Measurements from ENCODE around the gene SLC28A2.
"Not testable (repeated sequence)": the region's sequence is repeated elsewhere in the genome, so short reads cannot be mapped to it uniquely, and the experiment has no call there.

SLC28A2 gene

DNA sequence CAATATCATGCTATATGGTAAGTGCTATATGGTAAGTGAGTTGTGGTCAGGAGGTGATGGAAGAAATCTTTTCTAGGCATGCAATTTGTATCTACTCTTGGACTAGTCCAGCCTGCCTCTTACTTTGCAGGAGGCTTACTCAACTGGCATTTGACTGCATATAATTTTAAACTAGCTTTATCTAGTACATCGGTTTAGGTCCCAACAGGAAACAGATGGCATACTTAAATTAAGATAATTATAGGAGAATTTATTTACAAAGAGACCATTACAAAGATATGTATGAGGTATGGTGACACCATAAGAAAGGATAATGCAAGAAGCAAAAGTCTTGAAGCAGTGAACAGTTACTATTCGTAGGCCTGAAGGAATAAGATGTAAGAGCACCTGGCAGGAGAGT is 7.8 kb downstream of the SLC28A2 start:
- no peak for DNase-seq (ENCODE audit: low read depth in 3 of 3)

DNA sequence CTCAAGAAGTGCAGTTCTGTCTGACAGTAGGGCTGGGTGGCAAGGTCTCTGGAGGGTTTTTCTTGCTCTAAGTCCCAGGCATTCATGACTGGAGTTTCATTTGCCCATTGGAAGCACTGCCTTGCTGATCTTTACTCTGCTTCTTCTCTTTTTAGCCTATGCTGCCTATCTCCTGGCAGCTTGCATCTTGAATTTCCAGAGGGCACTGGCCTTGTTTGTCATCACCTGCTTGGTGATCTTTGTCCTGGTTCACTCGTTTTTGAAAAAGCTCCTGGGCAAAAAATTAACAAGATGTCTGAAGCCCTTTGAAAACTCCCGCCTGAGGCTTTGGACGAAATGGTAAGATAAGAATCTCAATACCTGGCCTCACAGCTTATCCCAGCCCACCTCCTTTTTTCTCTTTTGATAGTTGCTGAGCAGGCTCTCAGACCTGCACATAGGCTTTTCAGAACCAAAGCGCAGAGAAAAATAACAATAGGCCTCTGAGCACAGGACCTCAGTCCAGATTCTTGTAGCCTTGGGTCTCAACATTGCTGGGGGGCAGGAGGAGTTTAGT is 10.9 kb downstream of the SLC28A2 start:
- DNase-seq (ENCODE audit: low read depth in 3 of 3): no peak

DNA sequence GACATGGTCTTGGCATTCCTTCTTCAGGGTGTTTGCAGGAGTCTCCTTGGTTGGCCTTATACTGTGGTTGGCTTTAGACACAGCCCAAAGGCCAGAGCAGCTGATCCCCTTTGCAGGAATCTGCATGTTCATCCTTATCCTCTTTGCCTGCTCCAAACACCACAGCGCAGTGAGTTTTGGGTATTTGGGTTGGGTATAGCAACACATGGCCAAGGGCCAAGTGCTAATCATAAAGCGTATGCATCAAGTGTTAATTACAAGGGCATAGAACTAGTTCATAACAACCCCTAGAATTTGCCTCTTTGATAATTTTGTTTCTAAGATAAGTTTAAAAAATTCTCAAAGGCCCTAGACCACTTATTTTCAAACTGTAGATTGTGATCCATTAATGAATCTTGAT is 11.8 kb downstream of the SLC28A2 start:
- no peak for DNase-seq (ENCODE audit: low read depth in 3 of 3)

DNA sequence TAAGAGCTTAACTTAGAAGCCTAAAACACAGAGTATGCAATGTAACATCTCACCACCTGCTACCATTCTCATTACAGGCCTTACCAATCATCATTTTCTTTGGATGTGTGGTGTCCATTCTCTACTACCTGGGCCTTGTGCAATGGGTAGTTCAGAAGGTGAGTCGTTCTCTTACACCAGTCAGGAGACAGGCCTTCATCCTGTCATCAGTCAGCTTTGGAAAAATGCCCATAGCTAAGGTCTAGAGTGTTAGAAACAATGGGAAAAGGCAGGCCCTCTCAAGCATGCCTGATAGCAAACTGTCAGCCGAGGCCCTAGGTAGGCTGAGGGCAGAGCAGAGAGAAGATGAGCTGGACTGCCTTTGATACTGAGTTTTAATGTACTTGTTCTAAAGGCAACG is 13.5 kb downstream of the SLC28A2 start:
- no peak for DNase-seq (ENCODE audit: low read depth in 3 of 3)

DNA sequence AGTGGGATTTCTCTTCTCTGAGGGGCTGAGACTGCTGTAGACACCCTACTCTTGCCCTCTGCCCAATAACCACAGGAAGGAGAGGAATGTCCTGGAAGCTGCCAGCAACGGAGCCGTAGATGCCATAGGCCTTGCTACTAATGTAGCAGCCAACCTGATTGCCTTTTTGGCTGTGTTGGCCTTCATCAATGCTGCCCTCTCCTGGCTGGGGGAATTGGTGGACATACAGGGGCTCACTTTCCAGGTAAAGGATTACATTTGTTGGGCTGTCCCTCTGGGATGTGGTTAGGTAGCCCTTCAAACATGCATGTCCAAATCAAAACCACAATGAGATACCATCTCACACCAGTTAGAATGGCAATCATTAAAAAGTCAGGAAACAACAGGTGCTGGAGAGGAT is 16.1 kb downstream of the SLC28A2 start:
- no peak for DNase-seq (ENCODE audit: low read depth in 3 of 3)

DNA sequence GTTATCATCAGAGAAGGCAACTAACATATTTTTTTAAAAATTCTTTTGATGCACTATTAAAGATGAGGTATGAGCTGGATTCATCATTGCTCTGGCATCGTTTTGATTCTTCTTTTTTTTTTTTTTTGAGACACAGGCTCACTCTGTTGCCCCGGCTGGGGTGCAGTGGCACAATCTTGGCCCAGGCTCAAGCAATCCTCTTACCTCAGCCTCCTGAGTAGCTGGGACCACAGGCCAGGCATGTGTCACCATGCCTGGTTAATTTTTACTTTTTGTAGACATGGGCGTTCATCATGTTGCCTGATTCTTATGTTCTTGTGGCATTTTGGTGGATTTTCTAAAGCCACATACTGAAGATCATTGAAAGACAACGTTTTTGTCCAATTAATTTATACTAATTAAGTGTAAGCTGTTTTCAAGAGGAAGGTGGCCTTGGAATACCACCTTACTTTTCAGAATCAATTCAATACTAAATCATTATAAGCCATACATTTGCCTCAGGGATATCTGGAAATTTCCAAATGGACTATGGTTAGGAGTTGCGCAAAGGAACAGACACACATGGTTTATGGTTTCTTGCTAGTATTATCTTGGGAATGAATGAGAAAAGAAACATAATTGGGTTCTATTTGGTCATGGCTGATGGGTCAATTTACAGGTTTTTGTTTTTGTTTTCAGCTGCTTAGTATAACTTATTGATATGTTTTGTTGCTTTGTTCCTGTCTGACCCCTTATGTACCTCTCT is 22.8 kb downstream of the SLC28A2 start:
- DNase-seq (ENCODE audit: low read depth in 3 of 3): no peak

DNA sequence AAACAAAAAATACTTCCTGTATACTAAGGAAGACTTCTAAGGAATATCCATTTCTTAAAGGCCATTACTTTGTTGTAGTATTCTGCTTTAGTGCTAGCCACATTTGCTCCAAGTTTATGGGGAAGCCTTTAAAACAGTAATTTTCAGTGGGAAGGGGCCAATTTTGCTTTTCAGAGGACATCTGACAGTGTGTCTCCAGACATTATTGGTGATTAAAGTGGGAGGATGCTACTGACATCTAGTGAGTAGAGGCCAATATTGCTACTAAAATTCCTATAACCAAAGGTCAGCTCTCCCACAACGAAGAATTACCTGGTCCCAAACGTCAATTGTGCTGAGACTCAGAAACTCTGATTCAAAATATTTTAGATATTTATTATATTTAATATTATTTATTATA is 24.8 kb downstream of the SLC28A2 start:
- DNase-seq (ENCODE audit: low read depth in 3 of 3): no peak

DNA sequence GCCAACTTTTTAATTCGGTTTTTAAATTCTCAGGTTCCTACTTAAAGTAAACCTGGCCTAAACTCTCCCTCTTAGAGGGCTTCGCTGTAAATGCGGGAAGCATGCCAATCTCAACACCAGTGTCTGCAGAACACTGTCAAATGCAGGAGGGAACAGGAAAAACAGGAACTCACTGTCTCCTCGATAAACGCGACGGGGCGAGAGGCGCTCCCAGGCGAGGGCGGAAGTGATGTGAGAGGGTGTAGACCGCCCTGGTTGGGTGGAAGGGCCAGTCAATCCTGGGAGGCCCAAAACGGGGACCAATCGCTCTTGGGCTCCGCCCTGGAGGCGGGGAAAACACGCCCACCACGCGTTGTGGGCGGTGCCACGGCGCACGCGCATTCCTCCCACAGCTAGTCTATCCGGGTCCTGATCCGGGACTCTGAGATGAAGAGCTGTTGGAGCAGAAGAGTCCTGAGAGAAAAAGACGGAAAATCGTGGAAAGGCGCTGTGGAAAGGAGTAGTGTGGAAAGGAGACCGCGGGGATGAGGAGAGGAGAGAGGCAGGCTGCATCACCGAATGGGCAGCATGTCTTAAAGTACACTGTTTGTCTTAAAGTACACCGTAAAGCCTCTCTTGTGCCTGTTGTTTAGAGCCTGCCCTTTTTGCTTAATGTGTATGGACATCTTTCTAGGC is 27.1 kb downstream of the SLC28A2 start:
- peak; percentile 93 to 95 (median 94) for DNase-seq (ENCODE audit: low read depth in 3 of 3)

DNA sequence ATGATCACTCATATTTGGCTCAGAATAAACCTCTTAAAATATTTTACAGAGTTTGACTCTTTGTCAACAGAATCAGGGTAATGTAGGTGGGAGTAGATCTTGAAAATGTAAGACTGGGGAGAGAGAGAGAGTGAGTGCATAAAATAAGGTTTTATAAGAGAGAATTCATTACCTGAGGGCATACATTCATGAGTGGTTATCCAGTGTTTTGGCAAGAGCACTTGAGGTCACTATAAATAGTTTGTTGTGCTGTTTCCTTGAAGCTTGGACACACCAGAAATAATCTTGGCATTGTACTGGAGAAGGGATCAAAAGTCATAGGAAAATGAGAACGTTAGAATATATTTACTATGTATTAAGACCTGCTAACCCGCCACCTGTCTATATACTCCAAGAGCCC is 33.4 kb downstream of the SLC28A2 start:
- no peak for DNase-seq (ENCODE audit: low read depth in 3 of 3)

DNA sequence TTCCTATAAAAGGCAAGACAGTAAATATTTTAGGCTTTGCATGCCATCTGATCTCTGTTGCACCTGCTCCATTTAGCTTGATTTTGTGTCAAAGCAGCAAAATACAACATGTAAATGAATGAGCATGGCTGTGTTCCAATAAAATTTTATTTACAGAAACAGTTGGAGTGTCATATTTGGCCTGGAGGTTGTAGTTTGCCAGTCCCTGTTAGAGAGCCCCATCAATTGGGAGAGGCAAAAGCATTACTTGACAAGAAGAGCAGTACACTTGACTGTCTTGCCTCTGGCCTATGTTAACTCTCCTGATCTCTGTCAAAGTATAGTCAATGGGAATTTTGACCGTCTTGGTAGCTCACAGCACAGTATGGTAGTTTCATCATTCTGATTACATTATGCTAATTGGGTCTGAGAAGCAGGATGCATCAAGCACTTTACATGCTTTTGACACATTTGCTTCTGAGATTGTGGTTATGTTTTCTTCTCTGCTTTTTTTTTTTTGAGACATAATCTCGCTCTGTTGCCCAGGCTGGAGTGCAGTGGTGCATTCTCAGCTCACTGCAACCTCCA is 35.4 kb downstream of the SLC28A2 start:
- no peak for DNase-seq (ENCODE audit: low read depth in 3 of 3)

DNA sequence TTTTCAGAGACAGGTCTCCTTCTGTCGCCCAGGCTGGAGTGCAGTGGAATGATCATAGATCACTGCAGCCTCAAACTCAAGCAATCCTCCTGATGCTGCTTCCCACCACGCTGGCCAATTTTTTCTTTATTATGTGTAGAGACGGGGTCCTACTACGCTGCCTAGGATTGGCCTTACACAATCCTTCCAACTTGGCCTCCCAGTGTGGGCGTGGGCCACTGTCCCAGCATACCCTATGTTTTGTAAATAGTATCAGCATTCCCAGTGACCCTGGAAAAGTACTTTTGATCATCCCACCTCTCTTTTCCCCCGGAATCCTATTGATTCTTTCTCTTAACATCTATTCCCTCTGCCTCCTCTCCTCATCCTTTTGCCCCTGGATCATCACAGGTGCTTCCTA is 36.9 kb downstream of the SLC28A2 start:
- DNase-seq (ENCODE audit: low read depth in 3 of 3): no peak

DNA sequence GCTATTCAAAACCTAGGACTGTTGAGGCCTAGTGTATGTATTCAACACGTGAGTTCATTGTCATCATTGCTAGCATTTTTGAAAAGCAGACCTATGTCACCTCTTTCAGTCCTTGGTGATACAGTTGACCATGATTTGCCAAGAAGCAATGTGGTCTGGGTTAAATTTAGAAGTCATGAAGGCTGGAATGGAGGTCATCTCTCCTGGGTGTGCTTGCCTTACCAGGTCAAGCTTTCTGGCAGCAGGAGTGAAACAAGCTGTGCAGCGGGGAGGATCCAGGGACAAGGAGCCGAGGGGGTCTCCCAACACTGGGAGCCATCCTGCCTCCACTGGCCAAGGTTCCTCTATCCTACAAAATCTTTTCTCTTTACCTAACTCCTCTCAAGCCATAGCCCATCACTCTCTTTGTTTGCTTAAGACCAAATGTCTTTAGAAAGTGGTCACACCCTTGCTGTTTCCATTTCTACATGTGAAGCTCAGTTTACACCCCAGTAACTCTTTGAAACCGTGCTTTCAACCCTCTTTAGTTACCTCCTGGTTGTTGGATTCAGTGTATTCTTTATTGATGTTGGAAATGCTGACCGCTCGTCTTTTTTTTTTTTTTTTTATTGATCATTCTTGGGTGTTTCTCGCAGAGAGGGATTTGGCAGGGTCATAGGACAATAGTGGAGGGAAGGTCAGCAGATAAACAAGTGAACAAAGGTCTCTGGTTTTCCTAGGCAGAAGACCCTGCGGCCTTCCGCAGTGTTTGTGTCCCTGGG is 40.0 kb downstream of the SLC28A2 start:
- DNase-seq (ENCODE audit: low read depth in 3 of 3): no peak

DNA sequence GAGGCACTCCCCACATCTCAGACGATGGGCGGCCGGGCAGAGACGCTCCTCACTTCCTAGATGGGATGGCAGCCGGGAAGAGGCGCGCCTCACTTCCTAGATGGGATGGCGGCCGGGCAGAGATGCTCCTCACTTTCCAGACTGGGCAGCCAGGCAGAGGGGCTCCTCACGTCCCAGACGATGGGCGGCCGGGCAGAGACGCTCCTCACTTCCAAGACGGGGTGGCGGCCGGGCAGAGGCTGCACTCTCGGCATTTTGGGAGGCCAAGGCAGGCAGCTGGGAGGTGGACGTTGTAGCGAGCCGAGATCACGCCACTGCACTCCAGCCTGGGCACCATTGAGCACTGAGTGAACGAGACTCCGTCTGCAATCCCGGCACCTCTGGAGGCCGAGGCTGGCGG is 41.3 kb downstream of the SLC28A2 start:
- DNase-seq (ENCODE audit: low read depth in 3 of 3): not testable (repeated sequence)

DNA sequence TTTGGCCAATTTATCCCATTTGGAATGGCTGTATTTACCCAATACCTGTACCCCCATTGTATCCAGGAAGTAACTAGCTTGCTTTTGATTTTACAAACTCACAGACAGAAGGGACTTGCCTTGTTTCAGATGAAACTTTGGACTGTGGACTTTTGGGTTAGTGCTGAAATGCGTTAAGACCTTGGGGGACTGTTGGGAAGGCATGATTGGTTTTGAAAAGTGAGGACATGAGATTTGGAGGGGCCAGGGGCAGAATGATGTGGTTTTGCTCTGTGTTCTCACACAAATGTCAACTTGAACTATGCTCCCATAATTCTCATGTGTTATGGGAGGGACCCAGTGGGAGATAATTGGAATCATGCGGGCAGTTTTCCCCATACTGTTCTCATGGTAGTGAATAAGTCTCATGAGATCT is 46.9 kb downstream of the SLC28A2 start:
- DNase-seq (ENCODE audit: low read depth in 3 of 3): not testable (repeated sequence)

DNA sequence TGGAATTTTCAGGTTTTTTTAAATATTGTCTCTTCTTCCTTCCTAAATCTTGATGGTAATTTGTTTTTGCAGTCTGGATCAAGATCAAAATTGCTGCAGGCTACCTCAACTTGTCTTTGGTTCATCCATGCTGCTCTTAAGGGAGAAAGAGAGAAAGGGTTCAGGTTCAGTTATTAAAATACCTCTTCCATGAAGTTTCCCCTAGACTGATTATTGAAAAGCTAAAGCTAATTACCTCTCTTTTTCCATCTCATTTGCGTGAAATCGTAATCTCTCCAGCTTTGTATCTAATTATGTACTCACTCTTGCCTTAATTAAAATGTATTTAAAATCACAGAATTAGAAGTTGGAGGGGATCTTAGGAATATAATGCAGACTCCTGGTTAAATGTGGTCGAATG is 52.7 kb downstream of the SLC28A2 start:
- no peak for DNase-seq (ENCODE audit: low read depth in 3 of 3)

DNA sequence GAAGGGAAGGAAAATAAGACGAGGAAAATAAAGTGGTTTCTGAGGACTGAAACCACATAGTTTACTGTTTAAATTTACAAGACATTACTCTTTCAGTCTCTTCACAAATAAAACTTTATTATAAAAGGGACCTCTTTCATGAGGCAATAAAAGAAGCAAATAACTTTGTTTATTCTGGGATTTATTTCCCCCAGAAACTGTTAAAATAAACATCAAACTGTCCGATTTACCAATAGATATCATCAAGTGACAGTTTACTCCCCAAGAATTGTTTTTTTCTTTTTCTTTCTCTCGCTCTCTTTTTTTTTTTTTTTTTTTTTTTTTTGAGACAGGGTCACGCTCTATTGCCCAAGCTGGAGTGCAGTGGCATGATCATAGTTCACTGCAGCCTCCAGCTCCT is 54.1 kb downstream of the SLC28A2 start:
- no peak for DNase-seq (ENCODE audit: low read depth in 3 of 3)

DNA sequence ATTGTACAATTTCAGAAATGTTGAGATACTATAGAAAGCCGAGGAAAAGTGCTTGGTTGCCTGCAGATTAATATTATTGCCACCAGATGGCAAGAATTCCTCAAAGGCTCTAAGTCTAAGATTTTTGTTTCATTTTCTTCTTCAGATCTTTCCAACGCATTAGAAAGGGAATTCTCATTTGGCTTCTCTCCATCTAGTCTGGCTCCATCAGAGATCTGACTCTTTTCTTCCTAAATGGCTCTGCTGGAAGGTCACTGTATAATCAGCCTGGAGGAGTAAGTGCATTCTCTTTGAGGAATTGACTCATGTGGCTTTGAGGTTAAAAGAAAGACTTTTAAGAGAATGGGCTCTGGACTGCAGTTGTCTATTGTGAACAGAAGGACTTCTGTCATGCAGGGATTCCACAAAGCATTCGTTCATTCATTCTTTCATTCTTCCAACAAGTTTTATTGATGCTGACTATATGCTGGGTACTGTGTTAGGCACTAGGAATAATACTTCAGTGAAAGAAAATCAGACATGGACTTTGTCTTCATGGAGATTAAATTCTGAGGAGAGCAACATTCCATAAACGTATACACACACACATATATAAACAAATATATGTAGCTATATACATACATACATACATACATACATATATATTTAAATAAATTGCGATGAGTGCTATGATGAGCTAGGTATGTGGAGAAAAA is 55.3 kb downstream of the SLC28A2 start:
- no peak for DNase-seq (ENCODE audit: low read depth in 3 of 3)

DNA sequence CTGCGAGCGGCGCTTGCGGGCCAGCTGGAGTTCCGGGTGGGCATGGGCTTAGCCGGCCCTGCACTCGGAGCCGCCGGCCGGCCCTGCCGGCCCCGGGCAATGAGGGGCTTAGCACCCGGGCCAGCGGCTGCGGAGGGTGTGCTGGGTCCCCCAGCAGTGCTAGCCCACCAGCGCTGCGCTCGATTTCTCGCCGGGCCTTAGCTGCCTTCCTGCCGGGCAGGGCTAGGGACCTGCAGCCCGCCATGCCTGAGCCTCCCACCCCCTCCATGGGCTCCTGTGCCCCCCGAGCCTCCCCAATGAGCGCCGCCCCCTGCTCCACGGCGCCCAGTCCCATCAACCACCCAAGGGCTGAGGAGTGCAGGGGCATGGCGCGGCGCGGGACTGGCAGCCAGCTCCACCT is 62.1 kb downstream of the SLC28A2 start:
- DNase-seq (ENCODE audit: low read depth in 3 of 3): not testable (repeated sequence)

DNA sequence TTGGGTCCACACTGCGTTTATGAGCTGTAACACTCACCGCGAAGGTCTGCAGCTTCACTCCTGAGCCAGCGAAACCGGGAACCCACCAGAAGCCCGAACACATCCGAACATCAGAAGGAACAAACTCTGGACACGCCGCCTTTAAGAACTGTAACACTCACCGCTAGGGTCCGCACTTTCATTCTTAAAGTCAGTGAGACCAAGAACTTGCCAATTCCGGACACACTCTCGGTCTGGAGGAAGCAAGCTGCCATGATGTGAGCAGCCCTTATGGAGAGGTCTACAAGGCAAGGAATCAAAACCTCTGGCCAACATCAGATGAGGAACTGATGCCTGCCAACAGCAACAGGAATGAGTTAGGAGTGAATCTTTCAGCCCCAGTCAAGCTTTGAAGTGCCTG is 62.9 kb downstream of the SLC28A2 start:
- no peak for DNase-seq (ENCODE audit: low read depth in 3 of 3)

DNA sequence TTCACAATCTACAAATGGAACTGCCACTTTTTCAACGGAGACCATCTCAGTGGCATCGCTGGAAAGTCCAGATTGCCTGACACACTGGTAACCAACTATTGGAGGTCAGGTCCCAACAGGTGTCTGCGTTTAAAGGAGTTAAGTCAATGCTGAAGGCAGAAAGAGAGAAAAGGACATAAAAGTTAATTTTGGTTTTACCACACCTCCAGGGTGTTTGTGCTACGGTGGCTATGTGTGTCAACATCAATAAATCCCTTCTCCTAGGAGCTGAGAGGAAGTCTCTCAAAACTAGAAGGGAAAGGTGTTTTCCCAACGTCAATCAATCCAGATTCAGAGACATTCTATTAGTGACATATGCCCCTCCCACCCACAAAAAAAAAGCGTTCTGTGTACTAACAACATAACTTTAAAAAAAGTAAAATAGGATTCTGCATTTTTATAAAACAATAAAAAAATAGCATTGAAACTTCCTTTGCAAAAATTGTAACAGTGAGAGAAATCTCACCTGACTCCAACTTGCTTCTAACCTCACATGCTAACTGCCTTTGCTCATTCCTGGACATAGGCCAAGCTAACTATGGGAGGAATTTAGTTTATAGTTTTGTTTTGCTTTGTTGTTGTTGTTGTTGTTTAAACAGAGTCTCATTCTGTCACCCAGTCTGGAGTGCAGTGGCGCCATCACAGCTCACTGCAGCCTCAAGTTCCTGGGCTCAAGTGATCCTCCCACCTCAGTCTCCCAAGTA is 67.6 kb downstream of the SLC28A2 start:
- DNase-seq (ENCODE audit: low read depth in 3 of 3): no peak
